ENCODE data around the gene GTPBP1.

GTPBP1 gene

DNA sequence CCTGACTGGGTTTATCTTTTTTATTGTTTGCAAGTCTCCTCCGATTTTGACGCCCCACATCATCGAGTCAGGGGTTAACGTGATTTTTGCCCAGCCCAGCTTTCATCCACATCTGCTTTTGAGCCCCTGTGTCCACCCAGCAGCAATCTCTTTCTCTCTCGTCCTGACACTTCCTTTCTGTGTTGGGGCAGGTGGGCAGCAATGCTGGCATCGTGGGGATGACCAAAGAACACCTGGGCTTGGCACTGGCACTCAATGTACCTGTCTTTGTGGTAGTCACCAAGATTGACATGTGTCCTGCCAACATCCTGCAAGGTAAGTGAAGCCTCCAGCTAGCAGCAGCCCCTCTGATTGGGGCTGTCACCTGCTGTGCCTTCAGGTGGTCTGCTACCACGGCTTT is 15.8 kb downstream of the GTPBP1 start:
- TF ChIP-seq, protein P1, sequence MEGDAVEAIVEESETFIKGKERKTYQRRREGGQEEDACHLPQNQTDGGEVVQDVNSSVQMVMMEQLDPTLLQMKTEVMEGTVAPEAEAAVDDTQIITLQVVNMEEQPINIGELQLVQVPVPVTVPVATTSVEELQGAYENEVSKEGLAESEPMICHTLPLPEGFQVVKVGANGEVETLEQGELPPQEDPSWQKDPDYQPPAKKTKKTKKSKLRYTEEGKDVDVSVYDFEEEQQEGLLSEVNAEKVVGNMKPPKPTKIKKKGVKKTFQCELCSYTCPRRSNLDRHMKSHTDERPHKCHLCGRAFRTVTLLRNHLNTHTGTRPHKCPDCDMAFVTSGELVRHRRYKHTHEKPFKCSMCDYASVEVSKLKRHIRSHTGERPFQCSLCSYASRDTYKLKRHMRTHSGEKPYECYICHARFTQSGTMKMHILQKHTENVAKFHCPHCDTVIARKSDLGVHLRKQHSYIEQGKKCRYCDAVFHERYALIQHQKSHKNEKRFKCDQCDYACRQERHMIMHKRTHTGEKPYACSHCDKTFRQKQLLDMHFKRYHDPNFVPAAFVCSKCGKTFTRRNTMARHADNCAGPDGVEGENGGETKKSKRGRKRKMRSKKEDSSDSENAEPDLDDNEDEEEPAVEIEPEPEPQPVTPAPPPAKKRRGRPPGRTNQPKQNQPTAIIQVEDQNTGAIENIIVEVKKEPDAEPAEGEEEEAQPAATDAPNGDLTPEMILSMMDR (IDR thresholded peaks at IDR 0.05) = no peak
- no peak overlapping the region for H2AFZ ChIP-seq
- H3K36me3 ChIP-seq (ENCODE audit: control insufficient read depth, insufficient read depth, low read length) = no peaks in the 10 kb centered on the region

DNA sequence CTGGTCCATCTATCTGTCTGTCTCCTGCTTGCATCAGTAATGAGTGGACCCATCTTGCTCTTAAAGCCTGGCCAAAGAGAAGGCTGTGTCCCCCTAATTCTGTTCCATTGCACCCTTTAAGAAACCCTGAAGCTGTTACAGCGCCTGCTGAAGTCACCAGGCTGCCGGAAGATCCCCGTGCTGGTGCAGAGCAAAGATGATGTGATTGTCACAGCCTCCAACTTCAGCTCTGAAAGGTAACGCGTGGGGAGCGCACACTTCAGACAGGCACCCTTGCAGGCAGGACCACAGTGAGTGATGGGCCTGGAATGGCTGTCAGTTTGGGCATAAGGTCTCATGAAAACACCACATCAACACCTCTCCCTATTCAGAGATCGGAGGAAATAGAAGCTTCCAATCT is 18.4 kb downstream of the GTPBP1 start:
- no peak overlapping the region for H3K4me2 ChIP-seq (ENCODE audit: low read length)
- H2AFZ ChIP-seq = no peak overlapping the region
- TF ChIP-seq, protein P1 (IDR thresholded peaks at IDR 0.05) = no peak
- no peaks in the 10 kb centered on the region for H3K9me3 ChIP-seq (ENCODE audit: control insufficient read depth, low read length)
- H3K27me3 ChIP-seq (ENCODE audit: control insufficient read depth, insufficient read depth, low read length) = no peaks in the 10 kb centered on the region
- H3K79me2 ChIP-seq = no peaks in the 10 kb centered on the region
- no peaks in the 10 kb centered on the region for H3K4me1 ChIP-seq
- H3K27ac ChIP-seq = no peak overlapping the region
- H3K36me3 ChIP-seq (ENCODE audit: control insufficient read depth, insufficient read depth, low read length) = no peaks in the 10 kb centered on the region
- no peak overlapping the region for H3K4me3 ChIP-seq (ENCODE audit: low read depth, low read length)
- H3K9ac ChIP-seq = no peak overlapping the region

More for the DNA sequence above, 15.8 kb downstream of the GTPBP1 start:
- Histone ChIP-seq H3K27me3 (ENCODE audit: control insufficient read depth, insufficient read depth, low read length) (no peaks in the 10 kb centered on the region), H3K4me3 (ENCODE audit: low read depth, low read length) (no peak overlapping the region), H3K4me1 (no peaks in the 10 kb centered on the region), H3K9me3 (ENCODE audit: control insufficient read depth, low read length) (no peaks in the 10 kb centered on the region), H3K4me2 (ENCODE audit: low read length) (no peak overlapping the region), H3K9ac (no peak overlapping the region), H3K79me2 (no peaks in the 10 kb centered on the region), H3K27ac (no peak overlapping the region)

DNA sequence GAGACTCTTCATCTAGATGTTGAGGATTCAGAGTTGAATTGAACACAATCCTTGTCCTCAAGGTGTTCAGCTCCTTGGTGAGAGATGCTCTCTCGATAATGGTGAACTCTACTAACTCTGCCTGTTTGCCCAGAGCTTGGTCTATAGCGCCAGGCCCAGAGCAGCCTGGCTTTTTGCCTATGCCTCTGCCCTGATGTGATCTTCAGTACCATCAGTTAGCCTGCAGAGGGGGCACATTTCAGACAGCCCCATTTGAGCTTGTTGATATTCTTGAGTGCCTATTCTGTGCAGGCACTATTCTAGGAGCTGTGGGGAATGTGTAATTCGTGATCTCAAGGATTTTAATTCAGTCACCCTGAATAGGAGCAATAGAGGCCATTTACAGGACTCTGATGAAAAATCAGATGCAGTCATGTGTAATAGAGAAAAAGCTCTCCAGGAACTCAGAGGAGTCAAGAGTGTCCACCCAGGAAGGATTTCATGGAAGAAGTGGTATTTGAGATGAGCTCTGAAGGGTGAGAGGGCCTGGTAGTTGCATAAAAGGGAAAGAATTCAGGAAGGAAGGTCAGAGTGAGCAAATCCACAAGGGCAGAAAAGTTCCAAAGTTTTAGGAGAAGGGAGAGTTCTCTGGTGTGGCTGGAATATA is 19.3 kb downstream of the GTPBP1 start:
- H3K4me2 ChIP-seq (ENCODE audit: low read length) = no peak overlapping the region
- no peak overlapping the region for H3K9ac ChIP-seq

DNA sequence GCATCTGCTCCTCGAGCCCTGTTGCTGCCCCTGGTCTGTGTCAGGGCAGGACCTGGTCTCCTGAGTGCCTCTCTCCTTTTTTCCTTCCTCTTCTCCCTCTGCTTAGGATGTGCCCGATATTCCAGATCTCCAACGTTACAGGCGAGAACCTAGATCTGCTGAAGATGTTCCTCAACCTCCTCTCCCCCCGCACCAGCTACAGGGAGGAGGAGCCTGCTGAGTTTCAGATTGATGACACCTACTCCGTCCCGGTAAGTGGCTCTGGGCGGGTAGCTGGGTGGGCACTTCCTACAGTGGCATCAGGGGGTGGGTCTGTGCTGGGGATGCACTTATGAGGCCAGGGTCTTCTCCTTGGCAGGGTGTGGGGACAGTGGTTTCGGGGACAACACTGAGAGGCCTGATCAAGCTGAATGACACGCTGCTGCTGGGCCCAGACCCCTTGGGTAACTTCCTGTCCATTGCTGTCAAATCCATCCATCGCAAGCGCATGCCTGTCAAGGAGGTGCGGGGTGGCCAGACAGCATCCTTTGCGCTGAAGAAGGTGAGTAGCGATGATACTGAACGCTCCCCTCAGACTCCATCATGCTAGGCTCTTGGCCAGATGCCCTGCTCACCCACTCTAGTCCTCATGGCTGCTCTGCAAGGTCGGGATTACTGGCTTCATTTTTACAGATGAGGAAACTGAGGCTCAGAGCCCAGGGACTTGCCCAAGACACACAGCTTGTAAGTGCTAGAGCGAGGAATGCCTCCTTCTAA is 20.3 kb downstream of the GTPBP1 start:
- H3K4me1 ChIP-seq = no peaks in the 10 kb centered on the region
- H3K27ac ChIP-seq = no peak overlapping the region
- no peak overlapping the region for H2AFZ ChIP-seq
- no peaks in the 10 kb centered on the region for H3K79me2 ChIP-seq
- H3K9me3 ChIP-seq (ENCODE audit: control insufficient read depth, low read length) = no peaks in the 10 kb centered on the region
- no peak overlapping the region for H3K4me2 ChIP-seq (ENCODE audit: low read length)
- no peaks in the 10 kb centered on the region for H3K36me3 ChIP-seq (ENCODE audit: control insufficient read depth, insufficient read depth, low read length)
- TF ChIP-seq, protein P1 (IDR thresholded peaks at IDR 0.05) = no peak
- H3K27me3 ChIP-seq (ENCODE audit: control insufficient read depth, insufficient read depth, low read length) = no peaks in the 10 kb centered on the region
- no peak overlapping the region for H3K9ac ChIP-seq
- H3K4me3 ChIP-seq (ENCODE audit: low read depth, low read length) = no peak overlapping the region

More for the DNA sequence above, 19.3 kb downstream of the GTPBP1 start:
- Histone ChIP-seq H3K36me3 (ENCODE audit: control insufficient read depth, insufficient read depth, low read length) (no peaks in the 10 kb centered on the region), H3K9me3 (ENCODE audit: control insufficient read depth, low read length) (no peaks in the 10 kb centered on the region), H3K27me3 (ENCODE audit: control insufficient read depth, insufficient read depth, low read length) (no peaks in the 10 kb centered on the region), H3K27ac (no peak overlapping the region), H3K4me1 (no peaks in the 10 kb centered on the region), H3K4me3 (ENCODE audit: low read depth, low read length) (no peak overlapping the region), H2AFZ (no peak overlapping the region), H3K79me2 (no peaks in the 10 kb centered on the region)
- TF ChIP-seq, protein P1 (IDR thresholded peaks at IDR 0.05) = no peak

Data from parathyroid adenoma (tissue), 2 donors.